Epithelial cell of proximal tubule (primary cell): ENCODE results near the gene MEIS1. TPM values are rescaled to one million over a fixed set of nuclear protein-coding genes. Genes with fewer than 3 reads are reported as not detected.

Experiments used
- DNase-seq: peaks from one replicate; pipeline ENCODE4 v3.0.0-alpha.2; 2011; ENCODE audit warnings: low read depth
- H3K4me3 ChIP-seq: 2 replicates; pipeline ENCODE4 v1.5.1; 2011; ENCODE audit warnings: low read depth, mild to moderate bottlenecking, low read length
- CTCF ChIP-seq: conservative IDR thresholded peaks from 2 replicates; pipeline ENCODE4 v1.5.1; 2012; ENCODE audit warnings: low read depth, mild to moderate bottlenecking, low read length
- total RNA-seq: library from RNA; depleted of rRNA; stranded (reverse); fragments of >200 nt; gene quantifications from 2 replicates; pipeline ENCODE4 v1.2.3, GENCODE V29; 2015

The MEIS1 gene
- total RNA-seq, 1 donor from 2014 or later: 0.23 TPM

GRCh38 chr2:66579186-66580126 lies 144.5 kb downstream of the MEIS1 start:
- H3K4me3 ChIP-seq: no peak overlapping the region
- DNase-seq: no peak
- TF ChIP-seq CTCF: no peak

- DNase-seq: no peak
- H3K4me3 ChIP-seq: no peak overlapping the region
- no peak for TF ChIP-seq CTCF
Observed at GRCh38 chr2:66580166-66581049, 145.5 kb downstream of the MEIS1 start.

GRCh38 chr2:66581339-66582103 lies 146.6 kb downstream of the MEIS1 start:
- H3K4me3 ChIP-seq: no peak overlapping the region
- TF ChIP-seq CTCF: no peak
- DNase-seq: no peak

GRCh38 chr2:66582104-66582986 lies 147.4 kb downstream of the MEIS1 start:
- no peak for TF ChIP-seq CTCF
- H3K4me3 ChIP-seq: no peak overlapping the region

GRCh38 chr2:66582987-66583880 lies 148.3 kb downstream of the MEIS1 start:
- no peak overlapping the region for H3K4me3 ChIP-seq
- no peak for TF ChIP-seq CTCF
- no peak for DNase-seq

More at GRCh38 chr2:66582104-66582986, 147.4 kb downstream of the MEIS1 start:
- DNase-seq: no peak
